ENCODE results near the gene TMEM214. TPM values are rescaled to one million over a fixed set of nuclear protein-coding genes. Genes with fewer than 3 reads are reported as not detected.

TMEM214 gene
- total and polyA plus RNA-seq, 2 donors, result 8.8 to 30.3 TPM

GRCh38 chr2:27006602-27007415 is 26.0 kb upstream of the TMEM214 start:
- Histone ChIP-seq H3K4me3 (ENCODE audit: low read length in 2 of 2) (no peak overlapping the region), H3K27ac (ENCODE audit: low read depth in 1 of 2, low read length in 1 of 2) (no peak overlapping the region), H3K36me3 (ENCODE audit: control insufficient read depth in 2 of 2, insufficient read depth in 2 of 2, low read length in 1 of 2) (no peaks in the 10 kb centered on the region), H3K27me3 (ENCODE audit: control insufficient read depth in 2 of 2, insufficient read depth in 1 of 2, low read length in 1 of 2) (peaks cover 0 to 24% of the 10 kb centered on the region in 2 donors), H3K4me1 (ENCODE audit: control insufficient read depth in 2 of 2, insufficient read depth in 2 of 2, low read length in 2 of 2) (peaks cover 0 to 4% of the 10 kb centered on the region in 2 donors), H3K9me3 (ENCODE audit: control insufficient read depth in 2 of 2, insufficient read depth in 1 of 2, low read length in 1 of 2) (no peaks in the 10 kb centered on the region)
- 92% methylated on average over 6 of the region's 6 CpGs for WGBS
- no peak for DNase-seq (ENCODE audit: low read depth in 6 of 9, low spot score in 9 of 9)

DNA sequence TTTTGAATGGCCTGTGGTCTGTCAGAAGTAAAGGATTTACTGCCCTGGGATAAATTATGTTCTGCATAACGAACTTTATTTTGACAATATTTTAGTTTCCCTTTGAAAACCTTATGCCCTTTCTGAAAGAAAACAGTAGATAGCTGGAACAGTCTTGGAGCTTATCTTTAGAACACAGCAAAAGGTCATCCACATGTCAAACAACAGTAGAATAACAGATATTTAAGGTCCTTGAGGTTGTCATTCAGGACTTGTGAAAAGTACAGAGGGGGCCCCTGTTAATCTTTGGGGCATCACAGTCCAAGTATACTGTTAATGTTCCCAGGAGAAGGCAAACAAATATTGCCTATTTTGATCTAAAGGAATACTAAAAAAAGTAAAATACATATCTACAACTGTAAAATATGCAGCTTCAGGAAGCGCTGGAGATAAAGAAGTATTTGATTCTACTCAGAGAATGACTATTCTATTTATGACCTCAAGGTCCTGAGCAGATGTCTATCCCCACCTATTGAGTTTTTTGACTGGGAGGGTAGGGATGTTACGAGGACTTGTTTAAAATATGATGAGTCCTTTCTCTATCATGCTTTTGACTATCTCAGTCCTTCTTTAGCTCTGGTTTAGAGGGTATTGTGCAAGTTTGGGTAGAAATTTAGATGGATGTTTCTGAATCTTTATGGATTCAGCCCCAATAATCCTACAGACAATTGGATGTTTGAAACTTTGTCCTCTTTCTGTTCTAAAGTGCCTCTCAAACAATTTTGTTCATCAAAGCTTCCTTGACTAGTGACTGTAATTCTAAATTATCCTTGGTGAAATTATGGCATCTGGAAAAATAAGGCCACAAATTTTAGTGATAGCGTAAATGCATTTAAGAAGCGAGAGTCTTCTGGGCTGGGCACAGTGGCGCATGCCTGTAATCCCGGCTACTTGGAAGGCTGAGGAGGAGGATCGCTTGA is 25.1 kb upstream of the TMEM214 start:
- 89% methylated on average over 8 of the region's 8 CpGs for WGBS
- DNase-seq (ENCODE audit: low read depth in 6 of 9, low spot score in 9 of 9), result no peak
- Histone ChIP-seq H3K4me1 (ENCODE audit: control insufficient read depth in 2 of 2, insufficient read depth in 2 of 2, low read length in 2 of 2) (peaks cover 0 to 4% of the 10 kb centered on the region in 2 donors), H3K27ac (ENCODE audit: low read depth in 1 of 2, low read length in 1 of 2) (no peak overlapping the region), H3K4me3 (ENCODE audit: low read length in 2 of 2) (no peak overlapping the region), H3K9me3 (ENCODE audit: control insufficient read depth in 2 of 2, insufficient read depth in 1 of 2, low read length in 1 of 2) (no peaks in the 10 kb centered on the region), H3K36me3 (ENCODE audit: control insufficient read depth in 2 of 2, insufficient read depth in 2 of 2, low read length in 1 of 2) (no peaks in the 10 kb centered on the region), H3K27me3 (ENCODE audit: control insufficient read depth in 2 of 2, insufficient read depth in 1 of 2, low read length in 1 of 2) (peaks cover 0 to 22% of the 10 kb centered on the region in 2 donors)

GRCh38 chr2:27008678-27009077 is 24.1 kb upstream of the TMEM214 start:
- 95% methylated on average over 4 of the region's 4 CpGs for WGBS
- no peaks in the 10 kb centered on the region for H3K36me3 ChIP-seq (ENCODE audit: control insufficient read depth in 2 of 2, insufficient read depth in 2 of 2, low read length in 1 of 2)
- H3K27me3 ChIP-seq (ENCODE audit: control insufficient read depth in 2 of 2, insufficient read depth in 1 of 2, low read length in 1 of 2), result peaks cover 0 to 21% of the 10 kb centered on the region in 2 donors
- H3K9me3 ChIP-seq (ENCODE audit: control insufficient read depth in 2 of 2, insufficient read depth in 1 of 2, low read length in 1 of 2), result no peaks in the 10 kb centered on the region
- peaks cover 0 to 4% of the 10 kb centered on the region in 2 donors for H3K4me1 ChIP-seq (ENCODE audit: control insufficient read depth in 2 of 2, insufficient read depth in 2 of 2, low read length in 2 of 2)
- H3K27ac ChIP-seq (ENCODE audit: low read depth in 1 of 2, low read length in 1 of 2), result no peak overlapping the region
- no peak for DNase-seq (ENCODE audit: low read depth in 6 of 9, low spot score in 9 of 9)
- H3K4me3 ChIP-seq (ENCODE audit: low read length in 2 of 2), result no peak overlapping the region

DNA sequence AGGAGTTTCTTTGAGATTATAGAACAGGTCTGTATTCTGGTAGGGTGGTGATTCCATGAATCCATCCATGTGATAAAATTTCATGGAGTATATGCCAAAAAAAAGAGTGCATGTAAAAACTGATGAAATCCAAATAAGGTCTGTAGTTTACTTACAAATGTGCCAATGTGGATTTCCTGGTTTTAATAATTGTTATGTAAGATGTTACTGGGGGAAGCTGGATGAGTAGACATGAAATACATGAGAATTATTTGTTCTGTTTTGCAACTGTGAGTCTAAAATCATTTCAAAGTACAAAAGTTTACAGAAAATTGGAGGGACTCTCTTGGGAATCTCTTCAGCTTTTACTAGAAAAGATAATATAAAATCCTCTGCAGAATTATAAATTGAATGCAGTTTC is 23.7 kb upstream of the TMEM214 start:
- Histone ChIP-seq H3K36me3 (ENCODE audit: control insufficient read depth in 2 of 2, insufficient read depth in 2 of 2, low read length in 1 of 2) (no peaks in the 10 kb centered on the region), H3K4me1 (ENCODE audit: control insufficient read depth in 2 of 2, insufficient read depth in 2 of 2, low read length in 2 of 2) (peaks cover 0 to 4% of the 10 kb centered on the region in 2 donors), H3K27ac (ENCODE audit: low read depth in 1 of 2, low read length in 1 of 2) (no peak overlapping the region), H3K4me3 (ENCODE audit: low read length in 2 of 2) (no peak overlapping the region), H3K9me3 (ENCODE audit: control insufficient read depth in 2 of 2, insufficient read depth in 1 of 2, low read length in 1 of 2) (no peaks in the 10 kb centered on the region), H3K27me3 (ENCODE audit: control insufficient read depth in 2 of 2, insufficient read depth in 1 of 2, low read length in 1 of 2) (peaks cover 0 to 18% of the 10 kb centered on the region in 2 donors)
- no peak for DNase-seq (ENCODE audit: low read depth in 6 of 9, low spot score in 9 of 9)

- Histone ChIP-seq H3K27ac (ENCODE audit: low read depth in 1 of 2, low read length in 1 of 2) (no peak overlapping the region), H3K9me3 (ENCODE audit: control insufficient read depth in 2 of 2, insufficient read depth in 1 of 2, low read length in 1 of 2) (no peaks in the 10 kb centered on the region), H3K4me3 (ENCODE audit: low read length in 2 of 2) (no peak overlapping the region), H3K36me3 (ENCODE audit: control insufficient read depth in 2 of 2, insufficient read depth in 2 of 2, low read length in 1 of 2) (no peaks in the 10 kb centered on the region), H3K27me3 (ENCODE audit: control insufficient read depth in 2 of 2, insufficient read depth in 1 of 2, low read length in 1 of 2) (peaks cover 0 to 18% of the 10 kb centered on the region in 2 donors), H3K4me1 (ENCODE audit: control insufficient read depth in 2 of 2, insufficient read depth in 2 of 2, low read length in 2 of 2) (peaks cover 0 to 4% of the 10 kb centered on the region in 2 donors)
- DNase-seq (ENCODE audit: low read depth in 6 of 9, low spot score in 9 of 9), result no peak
- 91% methylated on average over 2 of the region's 2 CpGs for WGBS
Measured at GRCh38 chr2:27009716-27010115, 23.0 kb upstream of the TMEM214 start.

GRCh38 chr2:27010139-27010538 is 22.6 kb upstream of the TMEM214 start:
- Histone ChIP-seq H3K27ac (ENCODE audit: low read depth in 1 of 2, low read length in 1 of 2) (no peak overlapping the region), H3K4me3 (ENCODE audit: low read length in 2 of 2) (no peak overlapping the region), H3K36me3 (ENCODE audit: control insufficient read depth in 2 of 2, insufficient read depth in 2 of 2, low read length in 1 of 2) (no peaks in the 10 kb centered on the region), H3K9me3 (ENCODE audit: control insufficient read depth in 2 of 2, insufficient read depth in 1 of 2, low read length in 1 of 2) (no peaks in the 10 kb centered on the region), H3K27me3 (ENCODE audit: control insufficient read depth in 2 of 2, insufficient read depth in 1 of 2, low read length in 1 of 2) (peaks cover 0 to 18% of the 10 kb centered on the region in 2 donors), H3K4me1 (ENCODE audit: control insufficient read depth in 2 of 2, insufficient read depth in 2 of 2, low read length in 2 of 2) (peaks cover 0 to 4% of the 10 kb centered on the region in 2 donors)
- peak in 2 of 9 donors; percentile 10 to 35 for DNase-seq (ENCODE audit: low read depth in 6 of 9, low spot score in 9 of 9)
- WGBS, result 44% methylated on average over 3 of the region's 3 CpGs

GRCh38 chr2:27013738-27014137 is 19.0 kb upstream of the TMEM214 start:
- WGBS, result 95% methylated on average over 4 of the region's 4 CpGs

DNA sequence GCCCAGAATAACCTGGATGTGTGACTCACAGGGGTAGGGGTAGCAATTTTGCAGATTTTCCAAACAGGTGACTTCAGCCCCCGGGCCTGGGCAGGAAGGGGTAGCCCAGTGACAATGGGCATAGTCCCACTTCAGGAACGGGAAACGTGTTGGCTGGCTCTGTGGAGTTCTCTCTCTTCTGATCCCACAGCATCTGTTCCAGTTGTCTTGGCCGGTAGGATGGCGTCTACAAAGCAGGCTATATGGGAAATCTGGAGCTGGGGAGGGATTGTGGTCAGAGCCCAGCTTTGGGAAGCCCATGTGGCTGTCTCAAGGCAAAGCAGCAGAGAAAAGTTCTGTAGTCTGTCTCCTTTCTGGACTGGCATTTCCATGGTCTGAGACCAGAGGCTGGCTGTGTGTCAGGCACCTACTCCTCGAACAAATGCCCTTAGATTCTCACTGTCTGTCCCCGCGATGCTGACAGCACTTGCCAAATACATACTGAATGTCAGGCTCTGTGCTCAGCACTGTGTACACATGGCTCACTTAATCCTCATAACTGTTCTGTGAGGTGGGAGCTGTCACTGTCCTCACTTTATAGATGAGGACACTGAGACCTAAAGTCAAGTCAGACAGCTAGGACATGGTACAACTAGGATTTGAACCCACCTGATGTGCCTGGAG is 17.9 kb upstream of the TMEM214 start:
- Histone ChIP-seq H3K9me3 (ENCODE audit: control insufficient read depth in 2 of 2, insufficient read depth in 1 of 2, low read length in 1 of 2) (no peaks in the 10 kb centered on the region), H3K36me3 (ENCODE audit: control insufficient read depth in 2 of 2, insufficient read depth in 2 of 2, low read length in 1 of 2) (no peaks in the 10 kb centered on the region), H3K4me1 (ENCODE audit: control insufficient read depth in 2 of 2, insufficient read depth in 2 of 2, low read length in 2 of 2) (peaks cover 0 to 4% of the 10 kb centered on the region in 2 donors), H3K4me3 (ENCODE audit: low read length in 2 of 2) (no peak overlapping the region), H3K27me3 (ENCODE audit: control insufficient read depth in 2 of 2, insufficient read depth in 1 of 2, low read length in 1 of 2) (peaks cover 0 to 4% of the 10 kb centered on the region in 2 donors), H3K27ac (ENCODE audit: low read depth in 1 of 2, low read length in 1 of 2) (no peak overlapping the region)
- 95% methylated on average over 8 of the region's 8 CpGs for WGBS
- no peak for DNase-seq (ENCODE audit: low read depth in 6 of 9, low spot score in 9 of 9)

More at GRCh38 chr2:27013738-27014137, 19.0 kb upstream of the TMEM214 start:
- no peak for DNase-seq (ENCODE audit: low read depth in 6 of 9, low spot score in 9 of 9)
- peaks cover 0 to 4% of the 10 kb centered on the region in 2 donors for H3K4me1 ChIP-seq (ENCODE audit: control insufficient read depth in 2 of 2, insufficient read depth in 2 of 2, low read length in 2 of 2)
- H3K27ac ChIP-seq (ENCODE audit: low read depth in 1 of 2, low read length in 1 of 2), result no peak overlapping the region
- H3K9me3 ChIP-seq (ENCODE audit: control insufficient read depth in 2 of 2, insufficient read depth in 1 of 2, low read length in 1 of 2), result no peaks in the 10 kb centered on the region
- no peaks in the 10 kb centered on the region for H3K36me3 ChIP-seq (ENCODE audit: control insufficient read depth in 2 of 2, insufficient read depth in 2 of 2, low read length in 1 of 2)
- H3K27me3 ChIP-seq (ENCODE audit: control insufficient read depth in 2 of 2, insufficient read depth in 1 of 2, low read length in 1 of 2), result peaks cover 0 to 5% of the 10 kb centered on the region in 2 donors
- no peak overlapping the region for H3K4me3 ChIP-seq (ENCODE audit: low read length in 2 of 2)
